GM12872 (cell line): ENCODE results near the gene ACSS1.

Experiments used
- CTCF ChIP-seq: IDR thresholded peaks from 3 replicates; pipeline ENCODE4 v1.5.1; 2011; ENCODE audit warnings: low read depth, mild to moderate bottlenecking, low read length, moderate library complexity; ENCODE audit not compliant: insufficient read depth

Gene ACSS1

GRCh38 chr20:25055711-25056495, 2.0 kb downstream of the ACSS1 start:
- no peak for TF ChIP-seq CTCF

- no peak for TF ChIP-seq CTCF
Observed at GRCh38 chr20:25054995-25055629, 2.8 kb downstream of the ACSS1 start.

- TF ChIP-seq CTCF = no peak
Observed at GRCh38 chr20:25054096-25054820, 3.7 kb downstream of the ACSS1 start.

GRCh38 chr20:25053255-25054031, 4.5 kb downstream of the ACSS1 start:
- TF ChIP-seq CTCF = no peak

GRCh38 chr20:25052255-25053194, 5.4 kb downstream of the ACSS1 start:
- no peak for TF ChIP-seq CTCF

- TF ChIP-seq CTCF = no peak
Observed at GRCh38 chr20:25051386-25052155, 6.4 kb downstream of the ACSS1 start.
